Breast epithelium (tissue), 4 donors: ENCODE measurements around the gene MALRD1. TPM values are rescaled to one million over a fixed set of nuclear protein-coding genes. Genes with fewer than 3 reads are reported as not detected.

ENCODE experiments used
- DNase-seq, 2 donors: peaks; one replicate each; pipeline ENCODE4 v3.0.0-alpha.2; 2019; ENCODE audit warnings: low spot score in 2 of 2
- H3K27ac ChIP-seq, 2 donors: fragments of 200-600 bp; sonication (generic) in 1 of 2; one replicate each; pipeline ENCODE4 v1.5.1; 2016 to 2019; ENCODE audit warnings: mild to moderate bottlenecking in 1 of 2
- H3K27me3 ChIP-seq, 2 donors: fragments of 200-600 bp; sonication (generic) in 1 of 2; one replicate each; pipeline versions ENCODE4 v1.5.1 to v1.6.0; 2017 to 2019; ENCODE audit warnings: control low read depth in 1 of 2, mild to moderate bottlenecking in 1 of 2
- H3K36me3 ChIP-seq: fragments of 200-600 bp; one replicate; pipeline ENCODE4 v1.5.1; 2019
- H3K4me1 ChIP-seq, 2 donors: fragments of 200-600 bp; sonication (generic); one replicate each; pipeline ENCODE4 v1.5.1; 2016 to 2019; ENCODE audit warnings: control low read depth in 1 of 2
- H3K4me3 ChIP-seq, 3 donors: fragments of 200-600 bp; sonication (generic); 1 replicate in 2 of 3; 2 replicates in 1 of 3; pipeline ENCODE4 v1.5.1; 2016 to 2019; ENCODE audit warnings: mild to moderate bottlenecking in 3 of 3, moderate library complexity in 2 of 3
- H3K9me3 ChIP-seq, 2 donors: fragments of 200-600 bp; sonication (generic) in 1 of 2; one replicate each; pipeline ENCODE4 v1.5.1; 2016 to 2019; ENCODE audit warnings: control low read depth in 1 of 2
- POLR2A ChIP-seq: fragments of 450-650 bp; IDR thresholded peaks from one replicate; pipeline ENCODE4 v1.6.1; 2016; ENCODE audit warnings: antibody characterized with exemption, mild to moderate bottlenecking, moderate library complexity
- POLR2AphosphoS5 ChIP-seq, 3 donors: sonication (generic); formaldehyde crosslinking; IDR thresholded peaks; one replicate each; pipeline ENCODE4 v1.6.1; 2017; ENCODE audit warnings: antibody characterized with exemption in 3 of 3
- intact Hi-C: fragments of 100-400 bp; cut with DNase I; formaldehyde crosslinking; loops from one replicate; pipeline ENCODE4 v1.15.1; 2023; ENCODE audit warnings: low total_unique reads
- total RNA-seq, 3 donors: library from RNA; depleted of rRNA; stranded (reverse); fragments of >200 nt; gene quantifications; one replicate each; pipeline ENCODE4 v1.1.0, GENCODE V29; 2016
- TF ChIP-seq, protein P1 (sequence below), 3 donors: fragments of 450-650 bp; IDR thresholded peaks; one replicate each; pipeline ENCODE4 v1.5.1; 2016 to 2017; ENCODE audit warnings: antibody characterized with exemption in 3 of 3, mild to moderate bottlenecking in 3 of 3, moderate library complexity in 3 of 3

MALRD1 gene
- total RNA-seq, 3 donors from 2014 or later = 0.96 to 8.6 (median 2.6) TPM

DNA sequence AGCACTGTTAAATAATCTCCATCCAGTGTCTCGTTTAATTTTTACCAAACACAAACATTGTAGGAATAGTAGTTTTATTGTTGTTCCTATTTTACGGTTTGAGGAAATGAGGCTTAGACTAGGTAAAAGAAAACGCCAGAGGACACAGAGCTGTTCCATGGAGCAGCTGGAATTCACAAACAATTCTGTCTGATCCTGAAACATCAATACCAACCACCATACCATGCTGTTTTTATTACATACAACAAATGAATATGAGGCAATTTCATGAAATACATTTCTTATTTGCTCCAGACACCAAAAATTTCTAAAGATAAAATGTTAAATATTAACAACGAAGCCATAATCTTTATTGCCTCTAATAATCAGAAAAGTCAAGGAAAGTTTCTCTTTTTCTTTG is 9.4 kb downstream of the MALRD1 start:
- intact Hi-C loops = no loop called here
- Histone ChIP-seq H3K4me1 (no peaks in the 10 kb centered on the region), H3K27ac (no peak overlapping the region), H3K9me3 (no peaks in the 10 kb centered on the region), H3K4me3 (no peak overlapping the region), H3K36me3 (no peaks in the 10 kb centered on the region), H3K27me3 (no peaks in the 10 kb centered on the region)
- no peak for TF ChIP-seq POLR2A
- TF ChIP-seq, protein P1, sequence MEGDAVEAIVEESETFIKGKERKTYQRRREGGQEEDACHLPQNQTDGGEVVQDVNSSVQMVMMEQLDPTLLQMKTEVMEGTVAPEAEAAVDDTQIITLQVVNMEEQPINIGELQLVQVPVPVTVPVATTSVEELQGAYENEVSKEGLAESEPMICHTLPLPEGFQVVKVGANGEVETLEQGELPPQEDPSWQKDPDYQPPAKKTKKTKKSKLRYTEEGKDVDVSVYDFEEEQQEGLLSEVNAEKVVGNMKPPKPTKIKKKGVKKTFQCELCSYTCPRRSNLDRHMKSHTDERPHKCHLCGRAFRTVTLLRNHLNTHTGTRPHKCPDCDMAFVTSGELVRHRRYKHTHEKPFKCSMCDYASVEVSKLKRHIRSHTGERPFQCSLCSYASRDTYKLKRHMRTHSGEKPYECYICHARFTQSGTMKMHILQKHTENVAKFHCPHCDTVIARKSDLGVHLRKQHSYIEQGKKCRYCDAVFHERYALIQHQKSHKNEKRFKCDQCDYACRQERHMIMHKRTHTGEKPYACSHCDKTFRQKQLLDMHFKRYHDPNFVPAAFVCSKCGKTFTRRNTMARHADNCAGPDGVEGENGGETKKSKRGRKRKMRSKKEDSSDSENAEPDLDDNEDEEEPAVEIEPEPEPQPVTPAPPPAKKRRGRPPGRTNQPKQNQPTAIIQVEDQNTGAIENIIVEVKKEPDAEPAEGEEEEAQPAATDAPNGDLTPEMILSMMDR (IDR thresholded peaks at IDR 0.05) = no peak
- TF ChIP-seq POLR2AphosphoS5 (IDR thresholded peaks at IDR 0.05) = no peak
- no peak for DNase-seq

DNA sequence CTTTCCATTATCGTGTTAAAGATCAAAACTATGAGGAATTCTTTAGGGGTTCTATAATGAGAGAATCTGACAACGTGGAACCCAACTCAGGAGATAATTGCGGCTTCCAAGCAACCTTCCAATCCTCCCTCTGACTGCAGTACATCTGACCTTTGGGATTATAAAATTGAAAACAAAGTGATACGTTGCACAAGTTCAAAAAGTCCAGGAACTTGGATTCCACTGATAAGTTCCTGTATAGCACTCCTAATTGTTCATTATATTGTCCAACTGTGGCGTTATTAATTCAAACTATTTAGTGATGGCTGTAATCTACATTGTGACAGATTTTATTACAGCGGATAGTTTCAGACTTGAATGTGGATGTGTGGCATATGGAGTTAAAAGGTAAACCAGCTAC is 15.4 kb downstream of the MALRD1 start:
- Histone ChIP-seq H3K9me3 (no peaks in the 10 kb centered on the region), H3K27me3 (no peaks in the 10 kb centered on the region), H3K36me3 (no peaks in the 10 kb centered on the region), H3K4me3 (no peak overlapping the region), H3K27ac (no peak overlapping the region), H3K4me1 (no peaks in the 10 kb centered on the region)
- intact Hi-C loops = no loop called here
- TF ChIP-seq POLR2A = no peak
- no peak for TF ChIP-seq POLR2AphosphoS5 (IDR thresholded peaks at IDR 0.05)
- TF ChIP-seq, protein P1 (IDR thresholded peaks at IDR 0.05) = no peak
- no peak for DNase-seq

DNA sequence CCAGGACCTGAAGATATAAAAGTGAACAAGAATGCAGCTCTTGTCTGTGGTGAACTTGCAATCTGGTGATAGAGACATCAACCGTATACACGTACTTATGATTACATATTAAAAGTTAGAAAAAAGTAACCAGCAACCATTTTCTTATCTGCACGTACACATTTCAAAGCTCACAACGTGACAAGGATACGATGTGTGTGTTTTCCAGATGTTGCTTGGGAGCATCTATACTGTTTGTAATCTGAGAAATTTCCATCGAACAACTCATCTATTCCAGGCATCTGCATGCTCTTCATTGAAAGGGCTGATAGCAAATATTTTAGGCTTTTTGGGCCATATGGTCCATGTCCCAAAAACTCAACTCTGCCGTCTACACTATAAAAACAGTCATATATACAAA is 23.3 kb downstream of the MALRD1 start:
- H3K4me3 ChIP-seq = no peak overlapping the region
- no peak for DNase-seq
- H3K27me3 ChIP-seq = no peaks in the 10 kb centered on the region
- no peaks in the 10 kb centered on the region for H3K4me1 ChIP-seq
- no peak overlapping the region for H3K27ac ChIP-seq
- no peaks in the 10 kb centered on the region for H3K36me3 ChIP-seq
- H3K9me3 ChIP-seq = no peaks in the 10 kb centered on the region
- TF ChIP-seq, protein P1 (IDR thresholded peaks at IDR 0.05) = no peak
- TF ChIP-seq POLR2A (no peak), POLR2AphosphoS5 (IDR thresholded peaks at IDR 0.05) (no peak)
- intact Hi-C loops = no loop called here

DNA sequence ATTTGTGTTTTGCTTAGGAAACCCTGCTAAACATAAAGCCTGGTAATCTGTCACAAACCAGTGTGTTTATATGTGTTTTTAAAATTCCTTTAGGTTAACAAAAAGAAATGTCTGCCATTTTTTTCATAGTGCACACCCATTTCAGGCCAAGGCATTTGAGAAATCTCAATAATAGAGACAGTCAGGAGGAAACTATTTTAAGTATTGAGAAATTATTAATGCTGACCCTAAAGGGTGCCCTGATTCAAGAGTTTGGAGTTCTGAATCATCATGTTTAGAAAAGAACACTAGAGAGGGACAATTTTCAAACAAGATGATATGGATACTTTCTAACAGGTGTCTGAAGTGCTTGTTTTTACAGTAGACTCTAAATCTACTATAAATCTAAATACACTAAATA is 28.7 kb downstream of the MALRD1 start:
- intact Hi-C loops = no loop called here
- no peak for TF ChIP-seq POLR2AphosphoS5 (IDR thresholded peaks at IDR 0.05)
- TF ChIP-seq POLR2A = no peak
- TF ChIP-seq, protein P1 (IDR thresholded peaks at IDR 0.05) = no peak

DNA sequence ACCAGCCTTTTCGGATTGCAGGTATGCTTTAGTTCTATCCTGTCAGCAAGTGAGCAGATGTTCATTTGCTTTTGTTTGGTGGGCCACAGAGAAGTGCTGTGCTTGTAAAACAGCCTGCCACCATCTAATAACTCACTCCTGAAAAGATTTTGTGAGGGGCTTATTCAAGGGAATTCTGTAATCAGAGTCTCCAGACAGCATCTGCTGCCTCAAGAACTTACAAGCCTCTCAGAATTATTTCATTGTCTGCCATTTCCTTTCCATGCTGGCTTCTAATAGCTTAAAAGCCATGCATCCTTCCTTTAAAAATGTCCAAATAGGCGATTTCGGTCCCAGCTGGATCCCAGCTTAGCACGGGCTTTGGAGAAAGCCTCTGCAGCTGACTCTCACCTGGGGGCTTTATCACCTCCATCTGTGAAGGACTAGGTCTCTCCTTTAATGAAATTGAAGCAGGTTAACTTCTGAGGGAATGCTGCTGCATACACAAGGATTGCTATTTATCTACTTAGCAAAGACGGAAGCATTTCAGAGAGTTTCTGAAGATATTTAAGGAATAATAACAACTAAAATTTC is 48.0 kb downstream of the MALRD1 start:
- no peak overlapping the region for H3K27ac ChIP-seq
- no peaks in the 10 kb centered on the region for H3K36me3 ChIP-seq
- peaks cover 0 to 4% of the 10 kb centered on the region in 2 donors for H3K27me3 ChIP-seq
- no peak for TF ChIP-seq POLR2A
- no peak for TF ChIP-seq POLR2AphosphoS5 (IDR thresholded peaks at IDR 0.05)
- TF ChIP-seq, protein P1 (IDR thresholded peaks at IDR 0.05) = no peak
- no peaks in the 10 kb centered on the region for H3K9me3 ChIP-seq
- intact Hi-C loops = no loop called here
- no peaks in the 10 kb centered on the region for H3K4me1 ChIP-seq
- no peak overlapping the region for H3K4me3 ChIP-seq
- DNase-seq = no peak

More for the DNA sequence above, 28.7 kb downstream of the MALRD1 start:
- no peaks in the 10 kb centered on the region for H3K36me3 ChIP-seq
- no peaks in the 10 kb centered on the region for H3K4me1 ChIP-seq
- H3K4me3 ChIP-seq = no peak overlapping the region
- H3K9me3 ChIP-seq = peaks cover 0 to 5% of the 10 kb centered on the region in 2 donors
- no peak overlapping the region for H3K27ac ChIP-seq
- H3K27me3 ChIP-seq = no peaks in the 10 kb centered on the region
- DNase-seq = no peak
